IPS-NIHi7 (cell line): ENCODE data around the gene TGFB3.

Source experiments
- DNase-seq: peaks from one replicate; pipeline ENCODE4 v3.0.0; 2012; ENCODE audit warnings: mixed read lengths; ENCODE audit errors: extremely low spot score

Gene TGFB3

GRCh38 chr14:75987201-75987970, 5.6 kb upstream of the TGFB3 start:
- no peak for DNase-seq

DNA sequence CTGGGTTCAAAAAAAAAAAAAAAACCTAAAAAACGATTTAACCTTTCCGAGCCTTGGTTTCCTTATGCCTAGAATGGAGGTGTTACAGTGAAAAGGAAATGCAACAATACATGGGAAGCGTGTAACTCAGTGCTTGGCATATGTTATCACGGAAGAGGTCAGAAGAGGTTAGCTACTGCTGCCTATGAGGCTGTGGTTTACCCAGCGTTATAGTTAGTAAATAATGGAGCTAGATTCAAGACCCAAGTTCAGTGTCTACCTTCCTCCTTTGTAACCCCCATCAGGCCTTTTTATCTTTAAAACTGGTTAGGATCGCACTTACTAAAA, 4.6 kb upstream of the TGFB3 start:
- no peak for DNase-seq

DNA sequence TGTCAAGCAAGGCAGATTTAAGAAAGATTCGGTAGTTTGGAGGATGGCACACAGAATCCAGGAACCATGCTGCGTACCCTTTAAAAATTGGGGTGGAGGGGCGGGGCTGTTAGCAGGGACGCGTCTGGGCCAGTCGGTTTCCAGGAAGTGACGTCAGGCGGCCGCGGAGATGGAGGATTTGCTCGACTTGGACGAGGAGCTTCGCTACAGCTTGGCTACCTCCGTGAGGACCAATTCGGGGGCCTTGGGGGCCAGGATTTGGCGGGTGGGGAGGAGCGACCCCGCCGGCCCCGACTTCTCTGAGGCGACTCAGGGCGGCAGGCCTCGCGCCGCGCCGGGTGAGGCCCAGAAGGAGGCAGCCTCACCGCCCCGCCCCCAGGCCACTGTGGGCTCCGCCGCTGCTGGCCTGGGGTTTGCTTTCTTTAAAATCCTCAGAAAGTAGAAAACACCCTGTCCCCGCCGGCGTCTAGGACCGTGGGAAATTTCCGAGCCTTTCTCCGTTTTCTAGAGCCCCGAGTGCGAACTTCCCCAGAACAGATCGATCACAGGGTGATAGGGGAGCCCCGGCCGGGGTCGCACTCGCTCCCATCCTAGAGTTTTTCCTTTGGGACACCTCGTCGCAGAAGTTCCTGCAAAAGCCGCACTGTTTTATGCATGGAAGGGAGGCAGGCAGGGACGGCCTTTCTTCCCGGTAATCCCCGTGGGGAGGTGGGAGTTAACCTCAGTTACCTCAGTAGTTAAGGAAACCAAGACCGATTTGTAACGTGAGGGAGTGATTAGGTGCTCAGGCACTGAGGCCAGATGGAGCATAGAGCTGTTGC, 4.0 kb upstream of the TGFB3 start, which contains the start of gene IFT43:
TSS of gene IFT43 (plus strand) at position 146 of the 821 bp plus-strand sequence. CDS start at position 170, 24 bp downstream.
- DNase-seq, result peak; percentile 81

DNA sequence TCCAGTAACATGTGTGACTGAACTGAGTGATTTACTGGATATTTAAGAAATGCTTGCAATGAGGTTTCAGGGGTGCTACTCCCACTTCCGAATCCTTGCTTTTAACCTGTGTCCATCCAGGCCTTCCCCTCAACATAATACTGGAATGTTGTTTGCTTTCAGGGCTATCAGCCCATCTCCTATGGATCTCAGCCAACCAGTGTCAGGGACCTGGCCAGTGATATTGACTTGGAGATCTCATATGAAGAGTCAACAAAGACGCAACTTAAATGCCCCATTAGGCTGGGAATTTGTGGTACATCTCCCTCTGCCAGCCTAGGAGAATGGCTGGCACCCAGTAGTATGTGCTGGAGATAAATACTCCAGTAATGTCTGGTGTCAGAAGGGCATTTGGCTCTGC, 2.9 kb upstream of the TGFB3 start:
- no peak for DNase-seq

DNA sequence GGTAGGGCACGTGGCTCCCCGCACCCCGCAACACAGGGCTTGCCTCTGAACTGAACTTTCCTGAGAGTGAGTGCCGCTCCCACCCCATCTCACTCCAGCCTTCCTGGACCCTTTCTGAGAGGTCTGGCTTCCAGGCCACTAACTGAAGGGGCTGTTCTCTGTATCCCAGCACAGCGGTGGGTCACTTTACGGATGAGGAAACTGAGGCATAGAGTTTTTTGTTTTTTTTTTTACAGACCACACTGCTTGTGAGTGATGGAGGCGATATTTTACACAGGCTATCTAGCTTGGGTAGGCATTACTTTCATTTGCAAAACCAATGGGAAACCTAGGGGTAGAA, 1.2 kb upstream of the TGFB3 start:
- DNase-seq, result no peak

DNA sequence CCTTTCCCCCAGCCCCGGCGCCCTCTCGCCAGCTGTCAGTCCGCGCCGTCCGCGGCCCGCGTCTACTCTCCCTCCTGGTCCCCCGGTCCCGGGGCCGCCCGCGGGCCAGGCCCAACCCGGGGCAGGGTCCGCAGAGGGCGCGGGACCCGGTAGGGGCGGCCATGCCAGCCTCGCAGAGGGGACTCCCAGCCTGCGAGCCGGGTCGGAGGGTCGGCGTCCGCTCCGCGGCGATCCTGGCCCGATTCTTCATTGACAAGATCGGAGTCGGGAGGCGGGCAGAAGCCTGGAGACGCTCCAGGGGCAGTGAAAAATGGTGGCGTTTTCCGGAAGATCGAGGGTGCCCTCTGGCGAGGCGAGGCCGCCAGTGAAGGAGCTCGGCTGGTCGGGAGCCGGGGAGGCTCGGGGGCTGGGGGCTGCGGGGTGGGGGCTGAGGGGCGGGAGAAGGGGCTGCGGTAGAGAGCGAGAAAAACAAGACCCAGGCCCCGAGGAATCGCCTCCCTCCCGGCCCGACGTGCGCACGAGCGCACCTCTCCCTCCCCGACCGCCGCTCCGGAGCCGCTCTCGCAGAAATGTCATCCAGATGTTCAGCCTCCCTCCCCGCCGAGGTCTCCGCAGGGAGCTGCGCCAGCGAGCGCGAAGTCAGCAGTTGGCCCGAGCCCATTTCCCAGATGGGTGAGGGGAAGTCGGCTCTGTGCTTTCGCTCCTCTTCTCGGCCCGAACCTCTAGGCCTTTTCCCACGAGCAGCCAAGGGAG, 647 bp upstream of the TGFB3 start:
- peak; percentile 79 for DNase-seq

GRCh38 chr14:75980856-75981255, 939 bp downstream of the TGFB3 start:
- DNase-seq, result no peak

GRCh38 chr14:75979648-75980565, 1.9 kb downstream of the TGFB3 start:
- no peak for DNase-seq

DNA sequence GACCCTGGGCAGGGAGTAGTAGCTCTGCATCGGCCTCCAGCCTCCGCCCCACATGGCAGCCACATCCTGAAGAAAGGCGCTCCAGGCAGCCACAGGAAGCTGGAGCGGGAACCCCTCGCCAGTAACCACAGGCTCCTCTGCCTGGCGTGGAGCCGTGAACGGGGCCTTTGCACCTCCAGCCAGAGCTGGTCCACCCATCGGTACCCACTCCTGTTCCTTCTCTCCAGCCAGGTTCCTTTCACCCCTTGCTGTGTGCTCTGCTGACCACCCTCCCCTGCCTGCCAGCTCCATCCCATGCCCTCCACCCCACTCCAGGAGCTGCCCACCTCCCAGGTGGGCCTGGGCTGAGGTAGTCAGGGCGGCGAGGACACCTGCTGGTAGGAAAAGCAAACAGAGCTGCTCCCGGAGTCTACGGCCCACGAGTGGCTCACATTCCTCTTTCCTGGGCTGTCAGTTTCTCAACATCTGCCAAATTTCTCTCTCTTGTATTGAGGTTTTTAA, 2.7 kb downstream of the TGFB3 start:
- peak; percentile 76 for DNase-seq

DNA sequence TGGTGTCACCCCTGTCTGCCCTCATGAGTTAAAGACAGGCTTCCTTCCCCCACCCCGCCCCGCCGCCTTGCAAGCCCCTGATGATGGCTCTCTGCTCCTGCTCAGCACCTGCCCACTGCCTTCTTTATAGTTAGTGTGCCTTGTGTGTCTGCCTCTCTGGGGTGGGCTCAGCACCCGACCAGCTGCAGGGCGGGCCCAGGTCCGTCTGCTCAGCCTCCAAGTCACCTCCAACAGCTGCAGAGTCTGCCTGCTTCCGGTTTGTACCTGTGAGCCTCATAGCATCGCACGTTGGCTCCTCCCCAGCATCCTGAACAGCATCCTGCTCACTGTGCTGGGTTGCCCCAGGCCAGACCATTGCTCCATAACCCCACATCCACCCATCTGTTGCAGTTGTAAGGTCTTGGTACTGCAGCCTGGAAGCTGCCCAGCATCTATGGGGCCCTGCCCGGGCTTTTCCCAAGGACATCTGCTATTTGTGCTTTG, 3.5 kb downstream of the TGFB3 start:
- no peak for DNase-seq

- DNase-seq, result no peak
Observed at GRCh38 chr14:75977582-75977943, 4.2 kb downstream of the TGFB3 start.

DNA sequence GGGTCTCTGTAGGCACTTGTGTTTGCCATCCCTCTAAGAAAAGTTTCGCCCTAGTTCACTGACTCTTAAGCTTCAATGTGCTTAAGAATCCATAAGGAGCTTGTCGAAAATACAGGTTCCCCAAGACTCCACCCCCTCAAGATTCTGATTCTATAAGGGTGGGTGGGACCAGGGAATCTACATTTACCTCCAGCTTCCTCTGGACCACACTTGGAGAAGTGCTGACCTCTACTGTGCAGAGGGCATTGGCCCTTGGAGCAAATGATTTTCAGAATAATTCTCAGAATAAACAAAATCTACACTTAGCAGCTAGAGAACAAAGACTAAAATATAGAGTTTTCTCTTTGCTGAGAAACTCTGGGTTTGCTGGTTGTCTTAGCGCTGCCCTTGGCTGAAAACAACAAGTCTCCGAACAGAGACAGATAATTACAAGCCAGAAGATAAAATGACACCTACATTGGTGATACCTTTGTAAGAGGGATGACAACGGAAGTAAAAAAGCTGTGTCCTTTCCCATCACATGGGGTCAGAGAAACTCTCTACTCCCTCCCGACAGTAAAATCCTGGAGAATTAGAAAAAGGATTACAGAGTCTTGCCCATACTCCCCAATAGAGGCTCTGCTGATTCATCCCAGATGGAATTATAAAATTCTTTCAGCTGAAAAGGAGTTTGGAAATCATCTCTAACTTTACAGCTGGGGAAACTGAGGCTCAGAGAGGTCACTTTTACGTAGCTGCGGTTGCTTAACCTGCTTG, 4.8 kb downstream of the TGFB3 start:
- no peak for DNase-seq

DNA sequence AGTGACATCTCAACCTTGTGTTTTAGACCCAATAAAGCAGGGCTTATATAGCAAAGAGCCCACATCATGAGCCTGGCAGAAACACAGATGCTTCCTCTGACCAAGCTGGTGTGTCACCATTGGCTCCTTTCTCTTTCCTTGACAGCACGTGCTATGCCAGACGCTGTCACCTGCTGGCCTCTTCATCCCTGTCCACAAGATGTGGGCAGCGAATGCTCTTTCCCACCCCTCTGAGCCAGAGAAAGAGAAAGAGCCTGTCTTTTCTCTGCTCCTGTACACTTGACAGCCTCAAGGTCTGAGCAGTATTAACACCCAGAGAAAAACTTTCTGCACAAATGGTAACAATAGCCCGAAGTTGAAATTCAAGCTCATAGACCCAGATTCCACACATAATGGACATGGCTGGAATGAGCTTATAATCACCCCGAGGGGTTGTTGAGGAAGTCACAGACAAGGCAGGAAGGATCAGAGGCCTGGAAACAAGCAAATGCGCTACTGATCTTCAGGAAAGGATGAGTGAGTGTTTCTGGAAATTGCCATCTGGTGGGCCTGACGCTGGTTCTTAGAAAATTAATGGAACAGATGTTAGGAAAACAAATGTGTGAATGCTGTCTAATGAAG, 8.9 kb downstream of the TGFB3 start:
- no peak for DNase-seq

- DNase-seq, result no peak
Observed at GRCh38 chr14:75971509-75971908, 10.3 kb downstream of the TGFB3 start.

DNA sequence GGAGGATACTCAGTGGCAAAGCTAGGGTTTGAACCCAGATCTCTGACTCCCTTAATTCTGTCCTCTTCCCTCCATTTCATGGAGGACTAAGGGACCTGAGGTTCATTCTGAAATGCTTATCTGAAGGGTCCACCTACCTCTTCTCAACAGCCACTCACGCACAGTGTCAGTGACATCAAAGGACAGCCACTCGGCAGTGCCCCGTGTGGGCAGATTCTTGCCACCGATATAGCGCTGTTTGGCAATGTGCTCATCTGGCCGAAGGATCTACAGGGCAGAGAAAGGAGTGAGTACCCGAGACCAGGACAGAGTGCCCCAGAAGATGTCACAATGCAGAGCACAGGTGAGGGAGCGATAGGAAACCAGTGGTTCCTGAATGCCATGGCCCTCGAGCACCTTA, 10.8 kb downstream of the TGFB3 start:
- DNase-seq, result no peak

DNA sequence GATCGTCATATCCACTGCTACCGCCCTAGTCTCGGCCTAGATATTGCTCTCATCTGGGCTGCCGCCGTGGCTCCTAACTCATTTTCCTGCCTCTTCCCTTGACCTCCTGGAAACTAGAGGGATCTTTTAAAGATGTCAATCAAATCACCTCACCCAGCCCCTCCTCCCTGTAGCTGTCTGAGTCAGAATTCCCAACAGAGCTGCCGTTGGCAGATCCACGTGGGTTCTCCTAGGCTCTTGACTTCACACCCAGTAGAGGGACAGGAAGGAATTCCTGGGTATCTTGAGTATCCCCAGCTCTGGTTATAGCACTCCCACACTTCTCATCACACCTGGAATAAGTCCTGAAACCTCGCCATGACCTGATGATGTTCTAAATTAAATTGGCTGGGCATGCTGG, 11.9 kb downstream of the TGFB3 start:
- no peak for DNase-seq

- no peak for DNase-seq
Observed at GRCh38 chr14:75969126-75969525, 12.7 kb downstream of the TGFB3 start.

- DNase-seq, result no peak
Observed at GRCh38 chr14:75968456-75968855, 13.3 kb downstream of the TGFB3 start.

DNA sequence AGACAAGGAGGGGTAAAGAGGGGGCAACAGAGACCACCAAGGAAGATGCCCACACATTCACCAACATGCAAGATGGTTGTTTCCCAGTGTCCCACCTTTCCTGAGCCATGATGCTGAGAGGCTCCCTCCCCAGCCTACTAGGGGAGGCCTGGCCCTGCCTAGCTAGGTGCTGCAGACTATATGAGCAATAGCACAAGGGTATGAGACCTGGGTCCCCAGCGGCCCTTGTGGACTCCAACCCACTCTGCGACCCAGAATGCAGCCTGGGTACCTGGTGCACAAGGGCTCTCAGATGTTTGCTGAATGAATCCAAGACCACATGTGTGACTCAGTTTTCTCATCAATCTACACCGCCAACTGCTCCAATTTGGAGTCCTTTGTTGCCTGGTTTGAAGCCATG, 13.9 kb downstream of the TGFB3 start:
- no peak for DNase-seq

DNA sequence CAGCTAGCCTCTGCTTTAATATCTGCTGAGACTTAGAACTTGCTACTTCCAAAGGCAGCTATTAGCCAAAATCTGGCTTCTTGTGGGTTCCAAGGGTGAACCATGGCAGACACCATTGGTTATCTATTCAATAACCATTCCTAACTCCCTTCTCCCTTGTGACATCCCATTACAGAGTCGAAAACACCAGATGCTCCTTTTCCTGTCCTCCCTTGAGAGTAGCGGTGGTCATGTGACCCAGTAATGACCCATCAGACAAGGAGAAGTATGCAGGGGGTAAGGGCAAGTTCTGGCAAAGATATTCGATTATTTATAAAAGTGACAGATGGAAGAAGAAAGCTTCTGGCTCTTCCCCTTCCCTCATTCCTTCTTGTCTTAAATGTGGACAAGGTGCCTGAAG, 20.1 kb downstream of the TGFB3 start:
- DNase-seq, result no peak
